H1 (cell line): Measurements from ENCODE around the gene PNPLA4.

Experiments used
- CEBPB ChIP-seq: IDR thresholded peaks from 2 replicates; pipeline ENCODE4 v1.6.1; 2012; ENCODE audit warnings: low read depth, low read length
- GTF2F1 ChIP-seq: IDR thresholded peaks from 2 replicates; pipeline ENCODE4 v1.6.1; 2012; ENCODE audit warnings: low read depth, low read length, improper control_type of control experiment, borderline replicate concordance
- HDAC6 ChIP-seq: IDR thresholded peaks from one replicate; pipeline ENCODE4 v1.7.1; 2012; ENCODE audit warnings: low read depth, mild to moderate bottlenecking, inconsistent platforms, low read length, moderate library complexity
- POLR2A ChIP-seq, 2 experiments: IDR thresholded peaks; 1 replicate in 1 of 2; 2 replicates in 1 of 2; pipeline ENCODE4 v1.6.1; 2011; ENCODE audit warnings: low read depth in 2 of 2, low read length in 2 of 2, mild to moderate bottlenecking in 2 of 2; ENCODE audit errors: control extremely low read depth in 1 of 2
- POLR2AphosphoS5 ChIP-seq: IDR thresholded peaks from 2 replicates; pipeline ENCODE4 v1.6.1; 2011; ENCODE audit warnings: low read depth, low read length
- POU5F1 ChIP-seq: IDR thresholded peaks from 2 replicates; pipeline ENCODE4 v1.6.1; 2011; ENCODE audit warnings: low read depth, mild to moderate bottlenecking, low read length, moderate library complexity
- SRF ChIP-seq: IDR thresholded peaks from 2 replicates; pipeline ENCODE4 v1.6.1; 2011; ENCODE audit warnings: mild to moderate bottlenecking, low read depth, low read length, moderate library complexity
- YY1 ChIP-seq: IDR thresholded peaks from 2 replicates; pipeline ENCODE4 v1.6.1; 2011; ENCODE audit warnings: low read depth, mild to moderate bottlenecking, low read length
- TF ChIP-seq, protein P1 (sequence below), 3 experiments: IDR thresholded peaks; 1 replicate in 2 of 3; 2 replicates in 1 of 3; pipeline versions ENCODE4 v1.5.1 to v1.6.1; 2011; ENCODE audit warnings: low read length in 3 of 3, mild to moderate bottlenecking in 3 of 3, inconsistent platforms in 2 of 3, low read depth in 1 of 3, moderate library complexity in 1 of 3; ENCODE audit not compliant: insufficient read depth in 1 of 3; ENCODE audit errors: control extremely low read depth in 1 of 3

- no peak for TF ChIP-seq CEBPB
- no peak for TF ChIP-seq HDAC6
- TF ChIP-seq, protein P1, sequence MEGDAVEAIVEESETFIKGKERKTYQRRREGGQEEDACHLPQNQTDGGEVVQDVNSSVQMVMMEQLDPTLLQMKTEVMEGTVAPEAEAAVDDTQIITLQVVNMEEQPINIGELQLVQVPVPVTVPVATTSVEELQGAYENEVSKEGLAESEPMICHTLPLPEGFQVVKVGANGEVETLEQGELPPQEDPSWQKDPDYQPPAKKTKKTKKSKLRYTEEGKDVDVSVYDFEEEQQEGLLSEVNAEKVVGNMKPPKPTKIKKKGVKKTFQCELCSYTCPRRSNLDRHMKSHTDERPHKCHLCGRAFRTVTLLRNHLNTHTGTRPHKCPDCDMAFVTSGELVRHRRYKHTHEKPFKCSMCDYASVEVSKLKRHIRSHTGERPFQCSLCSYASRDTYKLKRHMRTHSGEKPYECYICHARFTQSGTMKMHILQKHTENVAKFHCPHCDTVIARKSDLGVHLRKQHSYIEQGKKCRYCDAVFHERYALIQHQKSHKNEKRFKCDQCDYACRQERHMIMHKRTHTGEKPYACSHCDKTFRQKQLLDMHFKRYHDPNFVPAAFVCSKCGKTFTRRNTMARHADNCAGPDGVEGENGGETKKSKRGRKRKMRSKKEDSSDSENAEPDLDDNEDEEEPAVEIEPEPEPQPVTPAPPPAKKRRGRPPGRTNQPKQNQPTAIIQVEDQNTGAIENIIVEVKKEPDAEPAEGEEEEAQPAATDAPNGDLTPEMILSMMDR (IDR thresholded peaks at IDR 0.05; ENCODE audit: control extremely low read depth in 1 of 3, insufficient read depth in 1 of 3, low read depth in 1 of 3, low read length in 3 of 3), result no peak
- no peak for TF ChIP-seq GTF2F1
- TF ChIP-seq SRF, result no peak
- no peak for TF ChIP-seq POU5F1
- no peak for TF ChIP-seq POLR2AphosphoS5
- no peak for TF ChIP-seq POLR2A (IDR thresholded peaks at IDR 0.05; ENCODE audit: control extremely low read depth in 1 of 2, low read depth in 2 of 2, low read length in 2 of 2)
- no peak for TF ChIP-seq YY1
Measured at GRCh38 chrX:7950865-7951264, 23.7 kb upstream of the PNPLA4 start.
